ENCODE results near the gene MPP2. TPM values are rescaled to one million over a fixed set of nuclear protein-coding genes. Genes with fewer than 3 reads are reported as not detected.

The MPP2 gene
- polyA plus RNA-seq, 1 of the 3 experiments (the other 2 are of a cell fraction) = 8.3 TPM

GRCh38 chr17:43841282-43841681, 66.1 kb downstream of the MPP2 start:
- Histone ChIP-seq H3K4me2 (no peak overlapping the region), H2AFZ (ENCODE audit: low read depth) (no peak overlapping the region), H3K27me3 (ENCODE audit: insufficient read depth) (no peaks in the 10 kb centered on the region), H3F3A (replicated peaks; ENCODE audit: insufficient read depth) (peaks cover 7% of the 10 kb centered on the region), H3K9ac (no peak overlapping the region), H3K36me3 (replicated peaks in 1 of 2; ENCODE audit: control insufficient read depth in 1 of 2, insufficient read depth in 2 of 2, low read length in 1 of 2) (no peaks in the 10 kb centered on the region), H3K9me2 (no peaks in the 10 kb centered on the region), H3K4me3 (ENCODE audit: low read depth in 2 of 2, low read length in 1 of 2) (no peak overlapping the region), H3K4me1 (ENCODE audit: control insufficient read depth in 1 of 2, insufficient read depth in 2 of 2, low read depth in 1 of 2, low read length in 1 of 2) (peaks cover 0 to 10% of the 10 kb centered on the region in 2 experiments; a peak in 1 of 4 replicates), H3K27ac (ENCODE audit: low read depth in 2 of 2, low read length in 1 of 2) (no peak overlapping the region), H3K9me3 (no peaks in the 10 kb centered on the region), H3K79me2 (ENCODE audit: insufficient read depth) (no peaks in the 10 kb centered on the region), H4K20me1 (ENCODE audit: insufficient read depth) (no peaks in the 10 kb centered on the region)
- DNase-seq = no peak
- 41% methylated on average over 4 of the region's 4 CpGs for WGBS (ENCODE audit: low lambda C conversion rate)
- POLR2A ChIA-PET = no interaction called here
- CTCF ChIA-PET = interaction anchor here (0.6 to 2.3 kb wide), 16 partner anchors 9 to 522 kb away, joined by 3 to 10 read pairs (median 4); partner anchors contain the start of gene FAM171A2
- no peak for TF ChIP-seq NRF1 (IDR thresholded peaks at IDR 0.05; ENCODE audit: low read depth, low read length)
- TF ChIP-seq PBX3 (IDR thresholded peaks at IDR 0.05) = no peak
- no peak for TF ChIP-seq TCF12 (IDR thresholded peaks at IDR 0.05)
- TF ChIP-seq FOXM1 (IDR thresholded peaks at IDR 0.05; ENCODE audit: low read depth) = no peak
- TF ChIP-seq MXI1 (IDR thresholded peaks at IDR 0.05; ENCODE audit: low read depth, low read length) = no peak
- TF ChIP-seq, protein P1, sequence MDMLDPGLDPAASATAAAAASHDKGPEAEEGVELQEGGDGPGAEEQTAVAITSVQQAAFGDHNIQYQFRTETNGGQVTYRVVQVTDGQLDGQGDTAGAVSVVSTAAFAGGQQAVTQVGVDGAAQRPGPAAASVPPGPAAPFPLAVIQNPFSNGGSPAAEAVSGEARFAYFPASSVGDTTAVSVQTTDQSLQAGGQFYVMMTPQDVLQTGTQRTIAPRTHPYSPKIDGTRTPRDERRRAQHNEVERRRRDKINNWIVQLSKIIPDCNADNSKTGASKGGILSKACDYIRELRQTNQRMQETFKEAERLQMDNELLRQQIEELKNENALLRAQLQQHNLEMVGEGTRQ (IDR thresholded peaks at IDR 0.05; ENCODE audit: borderline replicate concordance, low read depth, low read length) = no peak
- TF ChIP-seq RAD21 (IDR thresholded peaks at IDR 0.05; ENCODE audit: low read length) = no peak
- TF ChIP-seq CHD2 (IDR thresholded peaks at IDR 0.05; ENCODE audit: low read length, partially characterized antibody) = no peak
- TF ChIP-seq GABPA (IDR thresholded peaks at IDR 0.05; ENCODE audit: low read depth) = no peak
- TF ChIP-seq RFX5 (IDR thresholded peaks at IDR 0.05; ENCODE audit: low read length) = no peak

- CTCF ChIA-PET = interaction anchor here (0.6 to 2.3 kb wide), 20 partner anchors 9 to 522 kb away, joined by 3 to 10 read pairs (median 4); partner anchors contain the start of gene FAM171A2
- TF ChIP-seq FOSL2 (IDR thresholded peaks at IDR 0.05; ENCODE audit: borderline replicate concordance, low read depth) = no peak
- no peak for TF ChIP-seq FOXM1 (IDR thresholded peaks at IDR 0.05; ENCODE audit: low read depth)
- TF ChIP-seq MAX (IDR thresholded peaks at IDR 0.05; ENCODE audit: low read depth) = no peak
- TF ChIP-seq CHD2 (IDR thresholded peaks at IDR 0.05; ENCODE audit: low read length, partially characterized antibody) = no peak
- no peak for TF ChIP-seq JUND (IDR thresholded peaks at IDR 0.05)
- peak; percentile 52 for TF ChIP-seq RAD21 (IDR thresholded peaks at IDR 0.05; ENCODE audit: low read length)
- TF ChIP-seq MXI1 (IDR thresholded peaks at IDR 0.05; ENCODE audit: low read depth, low read length) = no peak
- no peak for TF ChIP-seq FOXJ3 (CRISPR knock-in tag; IDR thresholded peaks at IDR 0.05)
- no peak for TF ChIP-seq TAF1 (IDR thresholded peaks at IDR 0.05; ENCODE audit: borderline replicate concordance, low read depth, low read length)
- TF ChIP-seq SMC3 (IDR thresholded peaks at IDR 0.05; ENCODE audit: low read depth, low read length) = 0 out of 2 replicates have a peak, but pooled peaks have one; percentile 12
- no peak for TF ChIP-seq YY1 (IDR thresholded peaks at IDR 0.05; ENCODE audit: low read depth)
- no peak for TF ChIP-seq RXRA (IDR thresholded peaks at IDR 0.05; ENCODE audit: borderline replicate concordance, low read depth)
- TF ChIP-seq NRF1 (IDR thresholded peaks at IDR 0.05; ENCODE audit: low read depth, low read length) = no peak
- TF ChIP-seq, protein P2, sequence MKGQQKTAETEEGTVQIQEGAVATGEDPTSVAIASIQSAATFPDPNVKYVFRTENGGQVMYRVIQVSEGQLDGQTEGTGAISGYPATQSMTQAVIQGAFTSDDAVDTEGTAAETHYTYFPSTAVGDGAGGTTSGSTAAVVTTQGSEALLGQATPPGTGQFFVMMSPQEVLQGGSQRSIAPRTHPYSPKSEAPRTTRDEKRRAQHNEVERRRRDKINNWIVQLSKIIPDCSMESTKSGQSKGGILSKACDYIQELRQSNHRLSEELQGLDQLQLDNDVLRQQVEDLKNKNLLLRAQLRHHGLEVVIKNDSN (IDR thresholded peaks at IDR 0.05; ENCODE audit: borderline replicate concordance, low read depth) = no peak
- TF ChIP-seq, protein P3, sequence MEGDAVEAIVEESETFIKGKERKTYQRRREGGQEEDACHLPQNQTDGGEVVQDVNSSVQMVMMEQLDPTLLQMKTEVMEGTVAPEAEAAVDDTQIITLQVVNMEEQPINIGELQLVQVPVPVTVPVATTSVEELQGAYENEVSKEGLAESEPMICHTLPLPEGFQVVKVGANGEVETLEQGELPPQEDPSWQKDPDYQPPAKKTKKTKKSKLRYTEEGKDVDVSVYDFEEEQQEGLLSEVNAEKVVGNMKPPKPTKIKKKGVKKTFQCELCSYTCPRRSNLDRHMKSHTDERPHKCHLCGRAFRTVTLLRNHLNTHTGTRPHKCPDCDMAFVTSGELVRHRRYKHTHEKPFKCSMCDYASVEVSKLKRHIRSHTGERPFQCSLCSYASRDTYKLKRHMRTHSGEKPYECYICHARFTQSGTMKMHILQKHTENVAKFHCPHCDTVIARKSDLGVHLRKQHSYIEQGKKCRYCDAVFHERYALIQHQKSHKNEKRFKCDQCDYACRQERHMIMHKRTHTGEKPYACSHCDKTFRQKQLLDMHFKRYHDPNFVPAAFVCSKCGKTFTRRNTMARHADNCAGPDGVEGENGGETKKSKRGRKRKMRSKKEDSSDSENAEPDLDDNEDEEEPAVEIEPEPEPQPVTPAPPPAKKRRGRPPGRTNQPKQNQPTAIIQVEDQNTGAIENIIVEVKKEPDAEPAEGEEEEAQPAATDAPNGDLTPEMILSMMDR (IDR thresholded peaks at IDR 0.05) = peak; percentile 44
Observed at GRCh38 chr17:43840814-43841213, 66.5 kb downstream of the MPP2 start.

More at GRCh38 chr17:43840814-43841213, 66.5 kb downstream of the MPP2 start:
- Histone ChIP-seq H3K9me3 (no peaks in the 10 kb centered on the region), H3K27ac (ENCODE audit: low read depth in 2 of 2, low read length in 1 of 2) (no peak overlapping the region), H3K4me3 (ENCODE audit: low read depth in 2 of 2, low read length in 1 of 2) (no peak overlapping the region), H2AFZ (ENCODE audit: low read depth) (no peak overlapping the region), H3K4me1 (ENCODE audit: control insufficient read depth in 1 of 2, insufficient read depth in 2 of 2, low read depth in 1 of 2, low read length in 1 of 2) (peaks cover 0 to 10% of the 10 kb centered on the region in 2 experiments; a peak in 1 of 4 replicates), H3K9ac (no peak overlapping the region), H3K79me2 (ENCODE audit: insufficient read depth) (no peaks in the 10 kb centered on the region), H3K27me3 (ENCODE audit: insufficient read depth) (no peaks in the 10 kb centered on the region), H3F3A (replicated peaks; ENCODE audit: insufficient read depth) (peaks cover 7% of the 10 kb centered on the region), H3K9me2 (no peaks in the 10 kb centered on the region), H3K4me2 (no peak overlapping the region), H3K36me3 (replicated peaks in 1 of 2; ENCODE audit: control insufficient read depth in 1 of 2, insufficient read depth in 2 of 2, low read length in 1 of 2) (no peaks in the 10 kb centered on the region), H4K20me1 (ENCODE audit: insufficient read depth) (no peaks in the 10 kb centered on the region)
- POLR2A ChIA-PET = no interaction called here
- WGBS (ENCODE audit: low lambda C conversion rate) = 67% methylated on average over 4 of the region's 4 CpGs
- DNase-seq = peak; percentile 82

Data from SK-N-SH (cell line).